ENCODE data around the gene STK38.

STK38 gene

GRCh38 chr6:36495086-36495485, 52.2 kb downstream of the STK38 start:
- no peak for DNase-seq (ENCODE audit: low spot score)
- TF ChIP-seq CTCF (IDR thresholded peaks at IDR 0.05; ENCODE audit: extremely low read depth, missing control alignments) = no peak

- no peak for DNase-seq (ENCODE audit: low spot score)
- TF ChIP-seq CTCF (IDR thresholded peaks at IDR 0.05; ENCODE audit: extremely low read depth, missing control alignments) = no peak
Measured at GRCh38 chr6:36493859-36494258, 53.4 kb downstream of the STK38 start.

- DNase-seq (ENCODE audit: low spot score) = no peak
- no peak for TF ChIP-seq CTCF (IDR thresholded peaks at IDR 0.05; ENCODE audit: extremely low read depth, missing control alignments)
Measured at GRCh38 chr6:36493319-36493718, 54.0 kb downstream of the STK38 start.

- no peak for DNase-seq (ENCODE audit: low spot score)
- no peak for TF ChIP-seq CTCF (IDR thresholded peaks at IDR 0.05; ENCODE audit: extremely low read depth, missing control alignments)
Measured at GRCh38 chr6:36492621-36493020, 54.7 kb downstream of the STK38 start.

- DNase-seq (ENCODE audit: low spot score) = no peak
Measured at GRCh38 chr6:36492092-36492491, 55.2 kb downstream of the STK38 start.

GRCh38 chr6:36491378-36491965, 55.8 kb downstream of the STK38 start:
- DNase-seq (ENCODE audit: low spot score) = no peak
- no peak for TF ChIP-seq CTCF (IDR thresholded peaks at IDR 0.05; ENCODE audit: extremely low read depth, missing control alignments)

More at GRCh38 chr6:36492092-36492491, 55.2 kb downstream of the STK38 start:
- TF ChIP-seq CTCF (IDR thresholded peaks at IDR 0.05; ENCODE audit: extremely low read depth, missing control alignments) = no peak

GRCh38 chr6:36489426-36489825, 57.9 kb downstream of the STK38 start:
- DNase-seq (ENCODE audit: low spot score) = no peak
- no peak for TF ChIP-seq CTCF (IDR thresholded peaks at IDR 0.05; ENCODE audit: extremely low read depth, missing control alignments)

Measured in GM20000 (cell line).